Astrocyte of the cerebellum (primary cell): ENCODE results near the gene PFKP.

Source experiments
- DNase-seq: peaks from one replicate; pipeline ENCODE4 v3.0.0-alpha.2; 2011; ENCODE audit warnings: low read depth
- H3K4me3 ChIP-seq: 2 replicates; pipeline ENCODE4 v1.5.1; 2011; ENCODE audit warnings: mild to moderate bottlenecking, low read depth, low read length, moderate library complexity
- CTCF ChIP-seq: IDR thresholded peaks from 2 replicates; pipeline ENCODE4 v1.5.1; 2012; ENCODE audit warnings: low read length, low read depth, moderate library complexity, mild to moderate bottlenecking; ENCODE audit errors: missing control alignments
- in situ Hi-C: cut with HindIII; loops from 2 replicates; pipeline ENCODE4 v1.10.0; 2017; ENCODE audit warnings: low sequenced_read_pairs

PFKP gene

GRCh38 chr10:3046210-3046779 lies 21.1 kb upstream of the PFKP start:
- no peak for TF ChIP-seq CTCF
- no peak overlapping the region for H3K4me3 ChIP-seq
- in situ Hi-C loops: no loop called here
- no peak for DNase-seq

GRCh38 chr10:3046981-3047547 lies 20.3 kb upstream of the PFKP start:
- no peak for TF ChIP-seq CTCF
- H3K4me3 ChIP-seq: no peak overlapping the region
- in situ Hi-C loops: no loop called here
- DNase-seq: no peak

GRCh38 chr10:3047596-3047995 lies 19.8 kb upstream of the PFKP start:
- in situ Hi-C loops: no loop called here
- no peak for DNase-seq
- TF ChIP-seq CTCF: no peak
- no peak overlapping the region for H3K4me3 ChIP-seq

GRCh38 chr10:3048119-3049019 lies 19.0 kb upstream of the PFKP start:
- in situ Hi-C loops: no loop called here
- DNase-seq: no peak
- H3K4me3 ChIP-seq: no peak overlapping the region
- TF ChIP-seq CTCF: no peak

- DNase-seq: no peak
- no peak overlapping the region for H3K4me3 ChIP-seq
- in situ Hi-C loops: no loop called here
- no peak for TF ChIP-seq CTCF
Measured at GRCh38 chr10:3051692-3052091, 15.7 kb upstream of the PFKP start.

- DNase-seq: no peak
- no peak for TF ChIP-seq CTCF
- in situ Hi-C loops: no loop called here
- H3K4me3 ChIP-seq: no peak overlapping the region
Measured at GRCh38 chr10:3053155-3053554, 14.2 kb upstream of the PFKP start.
